PFSK-1 (cell line): ENCODE data around the gene EIF4ENIF1.

Source experiments
- FOXP2 ChIP-seq: optimal IDR thresholded peaks from 2 replicates; pipeline ENCODE3; 2011; ENCODE audit warnings: borderline replicate concordance, control low read depth, inconsistent platforms; ENCODE audit not compliant: insufficient read depth; ENCODE audit errors: extremely low read length, extremely low read depth
- POLR2AphosphoS5 ChIP-seq: IDR thresholded peaks from 2 replicates; pipeline ENCODE4 v1.6.1; 2012; ENCODE audit warnings: low read depth, mild to moderate bottlenecking, control low read depth, low read length, moderate library complexity
- REST ChIP-seq, 2 experiments: IDR thresholded peaks; 2 replicates each; pipeline versions ENCODE4 v1.6.1 to v1.8.0; 2011 to 2012; ENCODE audit warnings: low read depth in 2 of 2, low read length in 2 of 2, control low read depth in 1 of 2, inconsistent platforms in 1 of 2, mild to moderate bottlenecking in 1 of 2, moderate library complexity in 1 of 2; ENCODE audit not compliant: insufficient read depth in 1 of 2
- SIN3A ChIP-seq: IDR thresholded peaks from 2 replicates; pipeline ENCODE4 v1.6.1; 2012; ENCODE audit warnings: mild to moderate bottlenecking, low read length, moderate library complexity, borderline replicate concordance; ENCODE audit not compliant: insufficient read depth
- TAF1 ChIP-seq: IDR thresholded peaks from 2 replicates; pipeline ENCODE4 v1.6.1; 2012; ENCODE audit warnings: low read length, control low read depth, borderline replicate concordance; ENCODE audit not compliant: insufficient read depth

EIF4ENIF1 gene

DNA sequence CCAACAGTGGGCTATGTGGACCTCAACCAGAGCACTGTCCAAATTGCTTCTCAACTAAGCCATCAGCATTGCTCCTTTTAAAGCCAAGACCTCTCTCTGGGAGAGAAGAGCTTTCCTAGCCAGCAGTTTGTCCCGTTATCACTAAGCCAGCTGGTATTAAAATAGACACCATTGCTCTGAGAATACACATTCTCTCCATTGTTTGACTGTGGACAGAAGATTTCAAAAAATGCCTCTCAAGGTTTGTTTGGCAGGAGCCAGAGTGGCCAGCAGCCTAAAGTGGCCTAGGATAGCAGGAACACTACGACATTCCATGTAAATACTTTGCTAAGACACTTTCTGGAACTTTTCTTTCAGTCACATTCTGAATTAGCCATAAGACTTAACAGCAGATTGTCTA is 41.3 kb downstream of the EIF4ENIF1 start:
- TF ChIP-seq TAF1 (no peak), POLR2AphosphoS5 (no peak), SIN3A (no peak), FOXP2 (no peak), REST (IDR thresholded peaks at IDR 0.05; ENCODE audit: insufficient read depth in 1 of 2, low read depth in 2 of 2, low read length in 2 of 2) (no peak)

GRCh38 chr22:31447337-31447736 is 42.3 kb downstream of the EIF4ENIF1 start:
- TF ChIP-seq TAF1 (no peak), SIN3A (no peak), FOXP2 (no peak), REST (IDR thresholded peaks at IDR 0.05; ENCODE audit: insufficient read depth in 1 of 2, low read depth in 2 of 2, low read length in 2 of 2) (no peak), POLR2AphosphoS5 (no peak)

GRCh38 chr22:31446767-31447166 is 42.9 kb downstream of the EIF4ENIF1 start:
- TF ChIP-seq SIN3A (no peak), FOXP2 (no peak), TAF1 (no peak), REST (IDR thresholded peaks at IDR 0.05; ENCODE audit: insufficient read depth in 1 of 2, low read depth in 2 of 2, low read length in 2 of 2) (no peak), POLR2AphosphoS5 (no peak)

DNA sequence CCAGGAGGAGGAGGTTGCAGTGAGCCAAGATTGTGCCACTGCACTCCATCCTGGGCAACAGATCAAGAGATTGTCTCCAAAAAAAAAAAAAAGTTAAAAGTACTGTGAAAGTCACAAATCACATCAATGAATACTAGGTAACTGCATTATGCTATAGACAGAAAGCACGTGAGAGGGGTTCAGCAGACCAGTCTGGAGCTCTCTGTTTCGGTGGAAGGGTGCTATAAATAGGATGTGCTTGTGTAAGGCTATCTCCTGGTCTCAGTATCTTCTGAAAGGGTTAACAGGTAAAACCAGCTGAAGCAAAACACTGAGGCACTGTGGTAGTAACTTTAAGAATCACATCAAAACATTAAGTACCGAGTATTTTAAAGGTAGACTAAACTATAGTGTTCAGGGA is 43.4 kb downstream of the EIF4ENIF1 start:
- TF ChIP-seq SIN3A (no peak), POLR2AphosphoS5 (no peak), REST (IDR thresholded peaks at IDR 0.05; ENCODE audit: insufficient read depth in 1 of 2, low read depth in 2 of 2, low read length in 2 of 2) (no peak), TAF1 (no peak), FOXP2 (no peak)

- TF ChIP-seq POLR2AphosphoS5 (no peak), TAF1 (no peak), FOXP2 (no peak), REST (IDR thresholded peaks at IDR 0.05; ENCODE audit: insufficient read depth in 1 of 2, low read depth in 2 of 2, low read length in 2 of 2) (no peak), SIN3A (no peak)
Measured at GRCh38 chr22:31445642-31446041, 44.0 kb downstream of the EIF4ENIF1 start.
